NCI-H2081 treated with DMSO at 0.1 percent for 48 hours (cell line): Measurements from ENCODE around the gene STK31.
"Not testable (repeated sequence)": the region's sequence is repeated elsewhere in the genome, so short reads cannot be mapped to it uniquely, and the experiment has no call there.

ENCODE experiments used
- DNase-seq: peaks from one replicate; lab custom pipeline; 2025; lab: John Stamatoyannopoulos, UW

The STK31 gene

DNA sequence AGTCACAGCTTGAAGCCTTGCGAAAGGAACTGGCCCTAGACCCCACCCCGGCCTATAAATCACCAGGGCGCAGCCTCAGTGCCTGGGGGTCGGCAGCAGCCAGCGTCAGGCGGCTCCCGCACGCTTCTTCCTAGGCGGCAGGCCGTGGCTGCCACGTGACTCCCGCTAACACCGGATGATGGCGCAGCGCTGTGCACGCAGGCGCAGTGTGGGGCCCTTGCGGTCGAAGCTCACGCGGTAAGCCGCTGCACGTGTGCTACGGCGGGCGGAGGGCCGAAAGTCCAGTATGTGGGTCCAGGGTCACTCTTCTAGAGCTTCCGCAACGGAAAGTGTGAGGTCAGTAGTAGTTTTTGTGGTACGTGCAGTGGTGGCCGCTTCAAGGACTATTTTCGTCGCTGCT lies at the start of gene STK31:
Gene STK31 (plus strand): TSS at position 220 of the 400 bp plus-strand sequence. CDS start 67 bp downstream, at position 287.
- DNase-seq, result no peak

DNA sequence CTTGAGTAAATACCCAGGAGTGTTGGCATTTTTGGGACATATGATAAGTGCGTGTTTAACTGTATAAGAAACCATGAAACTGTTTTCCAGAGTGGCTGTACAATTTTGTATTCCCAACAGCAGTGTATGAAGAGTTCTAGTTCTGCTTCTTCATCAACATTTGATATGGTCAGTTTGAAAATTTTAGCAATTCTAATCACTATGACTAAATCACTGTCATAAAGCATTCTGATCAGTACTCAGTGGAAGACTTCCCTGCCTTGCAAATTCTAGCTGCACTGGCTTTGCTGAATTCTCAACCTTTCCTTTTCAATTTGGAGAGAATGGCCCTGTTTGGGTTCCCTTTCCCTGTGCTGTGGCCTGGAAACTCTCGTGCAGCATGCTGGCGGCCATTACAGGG lies 48.6 kb upstream of the STK31 start:
- DNase-seq, result no peak

DNA sequence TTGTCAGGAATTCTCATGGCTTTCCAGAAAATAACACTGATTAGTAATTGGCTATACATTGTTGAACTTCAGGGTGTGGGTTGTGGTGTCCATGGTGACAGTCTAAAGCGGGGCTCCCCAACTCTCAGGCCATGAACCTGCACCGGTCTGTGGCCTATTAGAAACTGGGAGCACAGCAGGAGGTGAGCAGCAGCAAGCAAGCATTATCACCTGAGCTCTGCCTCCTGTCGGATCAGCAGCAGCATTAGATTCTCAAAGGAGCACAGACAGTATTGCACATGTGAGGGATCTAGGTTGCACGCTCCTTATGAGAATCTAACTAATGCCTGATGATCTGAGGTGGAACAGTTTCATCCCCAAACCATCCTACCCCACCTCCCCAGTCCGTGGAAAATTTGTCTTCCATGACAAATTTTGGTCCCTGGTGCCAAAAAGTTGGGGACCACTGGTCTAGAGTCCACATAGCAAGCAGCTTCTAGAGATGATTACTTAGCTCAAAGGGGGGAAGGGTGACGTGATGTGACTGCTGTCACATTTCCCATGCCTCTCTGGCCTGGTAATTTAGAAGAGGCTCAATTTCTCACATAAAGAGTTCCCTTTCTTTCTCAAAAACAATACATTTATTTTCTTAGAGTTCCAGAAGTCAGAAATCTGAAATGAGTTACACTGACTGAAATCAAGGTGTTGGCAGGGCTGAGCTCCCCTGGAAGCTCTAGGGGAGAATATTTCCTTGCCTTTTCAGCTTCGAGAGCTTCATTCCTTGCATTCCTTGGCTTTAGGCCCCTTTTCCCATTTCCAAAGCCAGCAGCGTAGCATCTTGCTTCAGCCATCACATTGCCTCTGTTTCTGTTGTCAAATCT lies 47.7 kb upstream of the STK31 start:
- no peak for DNase-seq

DNA sequence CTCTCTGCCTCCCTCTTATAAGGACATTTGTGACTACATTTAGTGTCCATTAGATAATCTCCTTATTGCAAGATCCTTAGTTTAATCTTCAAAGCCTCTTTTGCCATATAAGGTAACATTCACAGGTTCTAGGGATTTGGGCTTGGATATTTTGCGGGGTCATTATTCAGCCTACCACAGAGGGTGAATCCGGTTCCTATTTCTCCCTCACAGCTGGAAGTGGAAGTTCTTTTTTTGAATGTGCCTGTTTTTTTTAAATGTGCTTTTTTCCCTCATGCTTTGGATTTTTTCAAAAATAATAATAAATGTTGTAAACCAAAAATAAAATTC lies 47.1 kb upstream of the STK31 start:
- DNase-seq, result no peak

DNA sequence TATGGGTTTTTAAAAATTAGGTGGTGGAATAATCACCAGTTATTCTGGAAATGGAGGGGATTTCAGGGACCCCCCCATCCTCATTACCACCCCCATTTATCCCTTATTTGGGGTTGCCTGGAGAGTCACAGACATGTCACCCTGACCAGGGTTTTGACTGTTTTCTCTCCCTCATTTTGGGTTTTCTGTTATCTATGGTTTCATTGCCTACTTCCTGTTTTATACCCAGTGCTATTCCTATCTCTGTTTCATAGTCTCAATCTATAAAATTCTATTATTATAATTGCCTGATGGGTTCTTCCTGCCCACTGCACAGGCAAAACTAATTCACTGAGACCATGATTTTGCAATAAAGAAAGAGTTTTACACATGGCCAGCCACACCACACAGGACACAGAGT lies 45.9 kb upstream of the STK31 start:
- DNase-seq, result no peak

- DNase-seq, result no peak
Observed at GRCh38 chr7:23672033-23672432, 38.0 kb upstream of the STK31 start.

DNA sequence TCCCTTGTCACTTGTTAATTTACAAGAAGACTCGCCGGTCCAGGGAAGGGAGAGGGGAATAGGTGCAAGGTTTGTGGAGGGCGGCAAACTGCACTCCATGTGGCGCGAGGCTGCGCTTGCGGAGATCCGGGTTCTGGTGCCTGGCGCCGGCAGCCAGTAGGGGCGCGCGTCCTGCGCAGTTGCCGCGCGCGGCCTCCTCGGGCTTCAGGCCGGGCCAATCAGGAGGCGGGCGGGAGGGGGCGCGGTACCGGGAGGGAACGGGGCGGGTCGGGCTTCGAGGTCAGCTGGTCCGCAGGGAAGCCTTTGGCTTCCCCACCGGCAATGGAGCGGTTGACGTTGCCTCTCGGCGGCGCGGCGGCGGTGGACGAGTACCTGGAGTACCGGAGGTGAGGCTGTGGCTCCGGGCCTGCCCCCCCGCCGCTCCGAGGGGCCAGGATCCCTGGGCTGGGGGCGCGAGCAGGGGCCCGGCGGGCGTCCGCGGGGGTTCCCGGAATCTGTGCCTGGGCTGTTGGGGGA lies 30.1 kb upstream of the STK31 start, which contains the start of gene FAM221A:
Gene FAM221A (plus strand): TSS at position 302 of the 516 bp plus-strand sequence. CDS start 20 bp downstream, at position 322.
- DNase-seq, result peak; percentile 33

DNA sequence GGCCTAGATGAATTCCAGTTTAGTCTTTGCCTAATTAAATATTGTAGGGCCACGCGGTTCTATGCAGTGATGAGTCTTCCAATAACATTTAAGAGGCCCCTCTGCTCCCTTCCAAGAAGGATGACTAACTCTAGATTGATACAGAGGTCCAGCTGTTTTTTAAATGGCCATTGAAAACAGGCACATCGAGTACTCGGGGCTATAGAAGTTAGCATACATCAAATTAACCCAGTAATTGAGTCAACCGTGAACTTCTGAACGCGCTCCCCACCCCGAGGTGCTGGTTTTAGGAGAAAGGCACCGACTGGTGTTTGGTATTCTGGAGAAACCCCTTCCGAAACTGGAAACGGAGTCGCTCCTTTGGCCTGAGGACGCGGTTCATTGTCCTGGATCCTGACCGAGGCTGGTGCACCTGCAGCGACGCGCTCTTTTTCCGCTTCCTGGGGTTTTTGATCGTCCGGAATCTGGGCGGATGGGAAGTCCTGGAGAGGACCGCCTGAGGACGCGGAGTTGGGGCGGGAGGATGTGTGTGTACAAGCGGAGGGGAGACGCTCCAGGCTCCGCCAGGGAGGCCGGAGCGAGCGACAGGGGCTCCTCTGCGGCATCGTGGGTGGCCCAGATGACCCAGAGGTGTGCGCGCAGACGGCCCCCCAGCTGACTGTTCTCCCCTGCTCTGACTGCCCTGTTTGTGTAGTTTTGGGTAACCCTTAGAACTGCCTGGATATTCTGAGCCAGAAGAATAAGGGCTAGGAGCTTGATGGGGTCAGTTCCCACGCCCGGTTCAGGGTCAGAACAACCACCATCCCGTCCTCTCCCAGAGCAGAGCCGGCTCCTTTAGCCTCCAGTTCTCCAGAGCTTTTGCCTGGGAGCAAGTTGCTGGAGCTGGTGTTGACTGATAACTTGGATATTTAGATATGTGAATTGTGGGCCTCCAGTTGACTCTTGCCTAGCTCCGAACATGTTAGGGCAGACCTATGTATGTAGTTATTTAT lies 29.3 kb upstream of the STK31 start:
- peak; percentile 50 for DNase-seq

DNA sequence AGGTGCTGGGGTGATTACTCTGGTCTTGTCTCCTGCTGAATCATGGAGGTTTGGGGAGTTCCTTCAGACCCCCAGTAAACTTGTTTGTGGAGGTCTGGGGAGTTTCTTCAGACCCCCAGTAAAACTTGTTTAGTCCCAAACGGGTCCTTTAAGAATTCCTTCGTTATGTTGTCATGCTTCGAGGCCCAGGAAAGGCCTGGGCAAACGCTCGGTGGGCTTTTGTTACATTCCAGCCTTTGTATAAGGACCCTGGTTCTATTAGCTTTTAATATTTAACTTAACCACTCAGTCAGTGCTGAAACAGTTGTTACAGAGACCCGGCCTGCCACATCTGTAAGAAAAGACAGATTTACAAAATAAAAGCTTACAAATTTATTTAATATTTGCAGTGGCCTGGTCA lies 26.0 kb upstream of the STK31 start:
- DNase-seq, result not testable (repeated sequence)

GRCh38 chr7:23685731-23686130 lies 24.3 kb upstream of the STK31 start:
- DNase-seq, result no peak

- no peak for DNase-seq
Observed at GRCh38 chr7:23687011-23687410, 23.0 kb upstream of the STK31 start.

GRCh38 chr7:23689165-23689564 lies 20.9 kb upstream of the STK31 start:
- no peak for DNase-seq

GRCh38 chr7:23691320-23691719 lies 18.7 kb upstream of the STK31 start:
- no peak for DNase-seq

GRCh38 chr7:23693224-23693623 lies 16.8 kb upstream of the STK31 start:
- DNase-seq, result no peak

GRCh38 chr7:23696916-23697441 lies 13.0 kb upstream of the STK31 start:
- DNase-seq, result no peak

- DNase-seq, result no peak
Observed at GRCh38 chr7:23698822-23699221, 11.2 kb upstream of the STK31 start.

GRCh38 chr7:23700046-23700445 lies 10.0 kb upstream of the STK31 start:
- no peak for DNase-seq

DNA sequence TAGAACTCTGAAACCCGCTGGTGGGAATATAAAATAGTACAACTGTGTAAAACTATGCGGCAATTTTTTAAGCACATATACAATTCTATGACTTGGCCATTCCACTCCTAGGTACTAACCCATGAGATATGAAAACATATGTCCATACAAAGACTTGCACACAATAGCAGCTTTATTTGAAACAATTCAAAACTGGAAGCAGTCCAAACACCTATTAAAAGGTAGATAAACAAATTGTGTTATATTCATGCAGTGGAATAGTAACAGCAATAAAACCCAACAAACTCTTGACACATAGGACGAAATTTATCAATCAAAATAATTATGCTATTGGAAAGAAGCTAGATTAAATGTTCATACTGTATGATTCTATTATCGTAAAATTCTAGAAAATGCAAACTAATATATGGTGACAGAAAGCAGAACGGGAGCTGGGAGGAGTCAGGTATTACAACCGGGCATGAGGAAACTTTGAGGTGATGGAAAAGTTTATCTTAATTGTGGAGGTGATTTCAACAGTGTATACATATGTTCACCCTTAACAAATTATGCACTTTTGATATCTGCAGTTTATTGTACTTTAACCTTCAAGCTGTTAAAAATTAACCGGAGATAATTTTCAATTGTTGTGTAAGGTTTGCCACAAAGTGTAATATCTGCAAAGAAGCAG lies 803 bp upstream of the STK31 start:
- no peak for DNase-seq

- DNase-seq, result peak; percentile 16
Observed at GRCh38 chr7:23712368-23713284, 2.6 kb downstream of the STK31 start.

GRCh38 chr7:23713285-23714149 lies 3.5 kb downstream of the STK31 start:
- no peak for DNase-seq
